DND-41 (cell line): ENCODE measurements around the gene CD70.

Experiments used
- ATAC-seq: fragments of 200-7000 bp; cut with Tn5 transposase; 3 replicates; pipeline ENCODE4 v1.9.1; 2021; ENCODE audit warnings: low read depth; ENCODE audit not compliant: insufficient read depth
- DNase-seq: peaks from one replicate; pipeline ENCODE4 v3.0.0-alpha.2; 2020
- H2AFZ ChIP-seq: 2 replicates; pipeline ENCODE4 v1.6.0; 2012; ENCODE audit warnings: low read depth, low read length
- H3K27ac ChIP-seq: 2 replicates; pipeline ENCODE4 v1.5.1; 2012; ENCODE audit warnings: low read length, inconsistent platforms
- H3K27me3 ChIP-seq: fragments of 200-600 bp; sonication (generic); 2 replicates; pipeline ENCODE4 v1.6.0; 2012; ENCODE audit warnings: low read length, mild to moderate bottlenecking, inconsistent platforms; ENCODE audit not compliant: insufficient read depth, poor library complexity
- H3K36me3 ChIP-seq: 2 replicates; pipeline ENCODE4 v1.5.1; 2012; ENCODE audit warnings: low read length, inconsistent platforms; ENCODE audit not compliant: insufficient read depth
- H3K4me1 ChIP-seq: 2 replicates; pipeline ENCODE4 v1.5.1; 2012; ENCODE audit warnings: mild to moderate bottlenecking, low read length; ENCODE audit not compliant: insufficient read depth
- H3K4me2 ChIP-seq: 2 replicates; pipeline ENCODE4 v1.6.0; 2012; ENCODE audit warnings: mild to moderate bottlenecking, moderate library complexity, low read length, inconsistent platforms; ENCODE audit not compliant: insufficient read depth
- H3K4me3 ChIP-seq, 2 experiments: fragments of 200-600 bp in 1 of 2; shearing (Covaris generic) in 1 of 2; 2 replicates each; pipeline ENCODE4 v1.5.1; 2012 to 2016; ENCODE audit warnings: inconsistent platforms in 2 of 2, low read length in 2 of 2, mild to moderate bottlenecking in 2 of 2, low read depth in 1 of 2, moderate library complexity in 1 of 2
- H3K79me2 ChIP-seq: 2 replicates; pipeline ENCODE4 v1.6.0; 2012; ENCODE audit warnings: low read length, inconsistent platforms; ENCODE audit not compliant: insufficient read depth
- H3K9ac ChIP-seq: 2 replicates; pipeline ENCODE4 v1.6.0; 2012; ENCODE audit warnings: low read depth, mild to moderate bottlenecking, inconsistent platforms, low read length, moderate library complexity
- H3K9me3 ChIP-seq: 2 replicates; pipeline ENCODE4 v1.5.1; 2012; ENCODE audit warnings: low read length, moderate library complexity, mild to moderate bottlenecking, inconsistent platforms; ENCODE audit not compliant: insufficient read depth, severe bottlenecking
- H4K20me1 ChIP-seq: 2 replicates; pipeline ENCODE4 v1.6.0; 2012; ENCODE audit warnings: low read length; ENCODE audit not compliant: insufficient read depth
- CTCF ChIP-seq: IDR thresholded peaks from 2 replicates; pipeline ENCODE4 v1.5.1; 2012; ENCODE audit warnings: borderline replicate concordance, low read length, moderate library complexity, mild to moderate bottlenecking; ENCODE audit not compliant: poor library complexity, severe bottlenecking; ENCODE audit errors: extremely low read depth
- EZH2 ChIP-seq: IDR thresholded peaks from 3 replicates; pipeline ENCODE4 v1.6.1; 2012; ENCODE audit warnings: borderline replicate concordance, low read depth, mild to moderate bottlenecking, moderate library complexity, low read length, inconsistent platforms; ENCODE audit not compliant: severe bottlenecking

Gene CD70

GRCh38 chr19:6540918-6541689 lies 49.8 kb downstream of the CD70 start:
- no peak overlapping the region for H3K27ac ChIP-seq
- peaks cover 28% of the 10 kb centered on the region for H3K4me1 ChIP-seq
- ATAC-seq (no peak), DNase-seq (no peak)
- no peak overlapping the region for H3K4me3 ChIP-seq
- no peaks in the 10 kb centered on the region for H4K20me1 ChIP-seq
- H3K36me3 ChIP-seq: no peaks in the 10 kb centered on the region; the same call in 1 of the 2 replicates
- no peak overlapping the region for H3K9ac ChIP-seq
- H3K27me3 ChIP-seq: no peaks in the 10 kb centered on the region
- peaks cover under 1% of the 10 kb centered on the region for H3K9me3 ChIP-seq
- no peak for TF ChIP-seq CTCF
- no peak for TF ChIP-seq EZH2
- no peaks in the 10 kb centered on the region for H3K79me2 ChIP-seq
- no peak overlapping the region for H3K4me2 ChIP-seq
- no peak overlapping the region for H2AFZ ChIP-seq

GRCh38 chr19:6539514-6539913 lies 51.4 kb downstream of the CD70 start:
- Histone ChIP-seq H3K4me3 (no peak overlapping the region), H3K4me2 (no peak overlapping the region), H3K4me1 (peaks cover 34% of the 10 kb centered on the region), H4K20me1 (no peaks in the 10 kb centered on the region), H2AFZ (no peak overlapping the region), H3K9ac (no peak overlapping the region), H3K9me3 (no peaks in the 10 kb centered on the region), H3K36me3 (peaks cover 9% of the 10 kb centered on the region), H3K79me2 (no peaks in the 10 kb centered on the region), H3K27ac (peak overlapping the region; percentile 35; the same call in 1 of the 2 replicates), H3K27me3 (no peaks in the 10 kb centered on the region)
- no peak for DNase-seq
- TF ChIP-seq CTCF (no peak), EZH2 (no peak)
- no peak for ATAC-seq
